Suppressor macrophage treated with lipopolysaccharide for 1 hour (primary cell): Measurements from ENCODE around the gene CEP97.
"Not testable (repeated sequence)": the region's sequence is repeated elsewhere in the genome, so short reads cannot be mapped to it uniquely, and the experiment has no call there.

ENCODE experiments used
- DNase-seq, 3 donors: peaks; one replicate each; pipeline ENCODE4 v3.0.0-alpha.2; 2020 to 2022

Gene CEP97

GRCh38 chr3:101724329-101725193 lies at the start of gene CEP97:
Gene CEP97 (plus strand): TSS chr3:101724614. CDS start chr3:101724677, 63 bp downstream.
- DNase-seq = peak; percentile 96 to 98 (median 97)

- DNase-seq = no peak
Observed at GRCh38 chr3:101675709-101676215, 48.7 kb upstream of the CEP97 start.

GRCh38 chr3:101676216-101676764 lies 48.1 kb upstream of the CEP97 start:
- DNase-seq = peak; percentile 98 to 99 (median 98)

- peak; percentile 99 to 100 (median 100) for DNase-seq
Observed at GRCh38 chr3:101676765-101677435, 47.5 kb upstream of the CEP97 start, which contains the start of gene ZBTB11. Gene ZBTB11 (minus strand): TSS chr3:101677132. CDS start chr3:101676914, 218 bp downstream.

- no peak for DNase-seq
Observed at GRCh38 chr3:101677436-101678286, 46.8 kb upstream of the CEP97 start.

GRCh38 chr3:101678837-101679236 lies 45.6 kb upstream of the CEP97 start:
- not testable (repeated sequence) for DNase-seq

GRCh38 chr3:101680466-101680865 lies 43.9 kb upstream of the CEP97 start:
- no peak for DNase-seq

- DNase-seq = no peak
Observed at GRCh38 chr3:101685050-101685400, 39.4 kb upstream of the CEP97 start.

GRCh38 chr3:101685870-101686307 lies 38.5 kb upstream of the CEP97 start:
- peak in 1 of 3 donors; percentile 13 for DNase-seq

- peak; percentile 46 to 78 (median 66) for DNase-seq
Observed at GRCh38 chr3:101687142-101687931, 37.1 kb upstream of the CEP97 start.

- DNase-seq = peak; percentile 34 to 58 (median 45)
Observed at GRCh38 chr3:101689286-101689685, 35.1 kb upstream of the CEP97 start.

- DNase-seq = peak; percentile 68 to 75 (median 71)
Observed at GRCh38 chr3:101690972-101691371, 33.4 kb upstream of the CEP97 start.

GRCh38 chr3:101691685-101692671 lies 32.4 kb upstream of the CEP97 start:
- DNase-seq = not testable (repeated sequence)

GRCh38 chr3:101693540-101693939 lies 30.9 kb upstream of the CEP97 start:
- DNase-seq = peak; percentile 41 to 52 (median 47)

- not testable (repeated sequence) for DNase-seq
Observed at GRCh38 chr3:101694836-101695235, 29.6 kb upstream of the CEP97 start.

- DNase-seq = peak; percentile 77 to 86 (median 86)
Observed at GRCh38 chr3:101695779-101696372, 28.5 kb upstream of the CEP97 start.

GRCh38 chr3:101701696-101702634 lies 22.4 kb upstream of the CEP97 start:
- no peak for DNase-seq

- DNase-seq = no peak
Observed at GRCh38 chr3:101702726-101703125, 21.7 kb upstream of the CEP97 start.
